Liver (tissue), 9 donors: ENCODE data around the gene C3orf49. TPM values are rescaled to one million over a fixed set of nuclear protein-coding genes. Genes with fewer than 3 reads are reported as not detected.

Experiments used
- DNase-seq: peaks from one replicate; pipeline ENCODE4 v3.0.0-alpha.2; 2017; ENCODE audit warnings: low spot score
- H3K27ac ChIP-seq, 2 donors: one replicate each; pipeline ENCODE4 v1.7.0; 2013; ENCODE audit warnings: inconsistent platforms in 2 of 2, low read length in 2 of 2, control low read depth in 1 of 2, low read depth in 1 of 2, mild to moderate bottlenecking in 1 of 2
- H3K27me3 ChIP-seq, 4 donors: one replicate each; pipeline versions ENCODE4 v1.6.1 to v1.7.0; 2013; ENCODE audit warnings: low read length in 3 of 4, inconsistent platforms in 1 of 4, mild to moderate bottlenecking in 1 of 4, moderate library complexity in 1 of 4; ENCODE audit not compliant: control insufficient read depth in 4 of 4, insufficient read depth in 4 of 4
- H3K36me3 ChIP-seq, 4 donors: one replicate each; pipeline versions ENCODE4 v1.6.1 to v1.7.0; 2013; ENCODE audit warnings: low read length in 3 of 4, mild to moderate bottlenecking in 3 of 4, low read depth in 1 of 4, moderate library complexity in 1 of 4; ENCODE audit not compliant: control insufficient read depth in 4 of 4, insufficient read depth in 3 of 4
- H3K4me1 ChIP-seq, 4 donors: one replicate each; pipeline versions ENCODE4 v1.6.1 to v1.7.0; 2013; ENCODE audit warnings: low read length in 3 of 4, mild to moderate bottlenecking in 3 of 4, moderate library complexity in 1 of 4; ENCODE audit not compliant: control insufficient read depth in 4 of 4, insufficient read depth in 4 of 4
- H3K4me3 ChIP-seq, 3 donors: one replicate each; pipeline versions ENCODE4 v1.6.1 to v1.7.0; 2013; ENCODE audit warnings: low read length in 3 of 3, control low read depth in 1 of 3, low read depth in 1 of 3, mild to moderate bottlenecking in 1 of 3
- H3K9ac ChIP-seq, 2 donors: one replicate each; pipeline ENCODE4 v1.7.0; 2013; ENCODE audit warnings: low read length in 2 of 2, mild to moderate bottlenecking in 2 of 2, moderate library complexity in 2 of 2, control low read depth in 1 of 2, low read depth in 1 of 2
- H3K9me3 ChIP-seq, 4 donors: one replicate each; pipeline versions ENCODE4 v1.6.1 to v1.7.0; 2013; ENCODE audit warnings: low read length in 3 of 4; ENCODE audit not compliant: control insufficient read depth in 4 of 4
- EGR1 ChIP-seq, 2 donors: IDR thresholded peaks; 2 replicates each; pipeline ENCODE4 v1.6.1; 2016 to 2018; ENCODE audit warnings: antibody characterized with exemption in 2 of 2, low read depth in 2 of 2
- FOXA1 ChIP-seq: IDR thresholded peaks from 2 replicates; pipeline ENCODE4 v1.6.1; 2016; ENCODE audit warnings: antibody characterized with exemption
- FOXA2 ChIP-seq: IDR thresholded peaks from 2 replicates; pipeline ENCODE4 v1.6.1; 2016; ENCODE audit warnings: antibody characterized with exemption
- GABPA ChIP-seq, 2 donors: IDR thresholded peaks in 1 of 2; conservative IDR thresholded peaks in 1 of 2; 2 replicates each; pipeline ENCODE4 v1.6.1; 2016; ENCODE audit warnings: antibody characterized with exemption in 2 of 2, mild to moderate bottlenecking in 1 of 2, moderate library complexity in 1 of 2
- HNF4G ChIP-seq: IDR thresholded peaks from 2 replicates; pipeline ENCODE4 v1.6.1; 2016; ENCODE audit warnings: antibody characterized with exemption
- JUND ChIP-seq, 2 donors: IDR thresholded peaks; 2 replicates each; pipeline ENCODE4 v1.6.1; 2016; ENCODE audit warnings: antibody characterized with exemption in 2 of 2
- NR2F2 ChIP-seq: IDR thresholded peaks from 2 replicates; pipeline ENCODE4 v1.6.1; 2016; ENCODE audit warnings: antibody characterized with exemption
- RAD21 ChIP-seq, 2 donors: IDR thresholded peaks; 2 replicates each; pipeline ENCODE4 v1.6.1; 2016; ENCODE audit warnings: antibody characterized with exemption in 2 of 2, mild to moderate bottlenecking in 2 of 2
- RXRA ChIP-seq, 2 donors: IDR thresholded peaks; 2 replicates each; pipeline ENCODE4 v1.6.1; 2017 to 2018; ENCODE audit warnings: antibody characterized with exemption in 2 of 2, mild to moderate bottlenecking in 1 of 2
- SP1 ChIP-seq: IDR thresholded peaks from 2 replicates; pipeline ENCODE4 v1.6.1; 2018; ENCODE audit warnings: antibody characterized with exemption, mild to moderate bottlenecking
- TAF1 ChIP-seq: conservative IDR thresholded peaks from 2 replicates; pipeline ENCODE4 v1.6.1; 2016; ENCODE audit warnings: antibody characterized with exemption, mild to moderate bottlenecking
- YY1 ChIP-seq: IDR thresholded peaks from 2 replicates; pipeline ENCODE4 v1.6.1; 2016; ENCODE audit warnings: antibody characterized with exemption, mild to moderate bottlenecking
- WGBS: extraction: QIAGEN DNeasy Blood & Tissue Kit; methylation state at CpG from one replicate; pipeline ENCODE4 v1.1.7; 2013; 5-methylcytosine and 5-hydroxymethylcytosine counted together
- polyA plus RNA-seq, 2 donors: library from polyadenylated mRNA; stranded (reverse) in 1 of 2; unstranded in 1 of 2; fragments of 200-250 nt in 1 of 2; fragments of >200 nt in 1 of 2; fragmentation: Nextera tagmentation in 1 of 2; extraction: Ambion mirVana in 1 of 2; gene quantifications; one replicate each; pipeline versions ENCODE4 v1.2.1 to v1.2.3, GENCODE V29; 2013 to 2015
- total RNA-seq, 2 donors: library from RNA; depleted of rRNA; stranded (reverse); fragments of >200 nt; gene quantifications; one replicate each; pipeline ENCODE4 v1.2.3, GENCODE V29; 2014
- TF ChIP-seq, protein P1 (sequence below): IDR thresholded peaks from 2 replicates; pipeline ENCODE4 v1.6.1; 2016; ENCODE audit warnings: antibody characterized with exemption
- TF ChIP-seq, protein P2 (sequence below): IDR thresholded peaks from 2 replicates; pipeline ENCODE4 v1.6.1; 2016; ENCODE audit warnings: antibody characterized with exemption
- TF ChIP-seq, protein P3 (sequence below): IDR thresholded peaks from 2 replicates; pipeline ENCODE4 v1.6.1; 2016; ENCODE audit warnings: antibody characterized with exemption, mild to moderate bottlenecking
- TF ChIP-seq, protein P4 (sequence below): IDR thresholded peaks from 2 replicates; pipeline ENCODE4 v1.6.1; 2016; ENCODE audit warnings: antibody characterized with exemption
- donor health status: healthy.
- donor health status: healthy.
- donor health status: healthy.
- donor health status: healthy.
- donor health status: healthy.

Gene C3orf49
- total and polyA plus RNA-seq, 4 donors: 0.13 TPM; not detected in 3

DNA sequence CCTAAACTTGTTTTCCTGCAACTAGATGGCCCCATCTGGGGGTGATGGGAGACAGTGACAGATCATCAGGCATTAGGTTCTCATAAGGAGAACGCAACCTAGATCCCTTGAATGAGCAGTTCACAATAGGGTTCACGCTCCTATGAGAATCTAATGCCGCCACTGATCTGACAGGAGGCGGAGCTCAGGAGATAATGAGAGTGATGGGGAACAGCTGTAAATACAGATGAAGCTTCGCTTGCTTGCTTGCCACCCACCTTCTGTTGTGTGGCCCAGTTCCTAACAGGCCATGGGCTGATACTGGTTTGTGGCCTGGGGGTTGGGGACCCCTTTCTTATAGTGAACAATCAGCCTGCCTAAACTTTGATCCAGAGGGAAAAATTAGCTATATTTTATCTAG is 15.2 kb upstream of the C3orf49 start:
- Histone ChIP-seq H3K36me3 (no peaks in the 10 kb centered on the region), H3K27ac (no peak overlapping the region), H3K4me1 (no peaks in the 10 kb centered on the region), H3K4me3 (no peak overlapping the region), H3K9ac (no peak overlapping the region), H3K9me3 (no peaks in the 10 kb centered on the region), H3K27me3 (no peaks in the 10 kb centered on the region)
- DNase-seq: no peak
- 91% methylated on average over 5 of the region's 5 CpGs for WGBS
- TF ChIP-seq TAF1: no peak
- TF ChIP-seq NR2F2: no peak
- TF ChIP-seq, protein P1, sequence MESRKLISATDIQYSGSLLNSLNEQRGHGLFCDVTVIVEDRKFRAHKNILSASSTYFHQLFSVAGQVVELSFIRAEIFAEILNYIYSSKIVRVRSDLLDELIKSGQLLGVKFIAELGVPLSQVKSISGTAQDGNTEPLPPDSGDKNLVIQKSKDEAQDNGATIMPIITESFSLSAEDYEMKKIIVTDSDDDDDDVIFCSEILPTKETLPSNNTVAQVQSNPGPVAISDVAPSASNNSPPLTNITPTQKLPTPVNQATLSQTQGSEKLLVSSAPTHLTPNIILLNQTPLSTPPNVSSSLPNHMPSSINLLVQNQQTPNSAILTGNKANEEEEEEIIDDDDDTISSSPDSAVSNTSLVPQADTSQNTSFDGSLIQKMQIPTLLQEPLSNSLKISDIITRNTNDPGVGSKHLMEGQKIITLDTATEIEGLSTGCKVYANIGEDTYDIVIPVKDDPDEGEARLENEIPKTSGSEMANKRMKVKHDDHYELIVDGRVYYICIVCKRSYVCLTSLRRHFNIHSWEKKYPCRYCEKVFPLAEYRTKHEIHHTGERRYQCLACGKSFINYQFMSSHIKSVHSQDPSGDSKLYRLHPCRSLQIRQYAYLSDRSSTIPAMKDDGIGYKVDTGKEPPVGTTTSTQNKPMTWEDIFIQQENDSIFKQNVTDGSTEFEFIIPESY: no peak

DNA sequence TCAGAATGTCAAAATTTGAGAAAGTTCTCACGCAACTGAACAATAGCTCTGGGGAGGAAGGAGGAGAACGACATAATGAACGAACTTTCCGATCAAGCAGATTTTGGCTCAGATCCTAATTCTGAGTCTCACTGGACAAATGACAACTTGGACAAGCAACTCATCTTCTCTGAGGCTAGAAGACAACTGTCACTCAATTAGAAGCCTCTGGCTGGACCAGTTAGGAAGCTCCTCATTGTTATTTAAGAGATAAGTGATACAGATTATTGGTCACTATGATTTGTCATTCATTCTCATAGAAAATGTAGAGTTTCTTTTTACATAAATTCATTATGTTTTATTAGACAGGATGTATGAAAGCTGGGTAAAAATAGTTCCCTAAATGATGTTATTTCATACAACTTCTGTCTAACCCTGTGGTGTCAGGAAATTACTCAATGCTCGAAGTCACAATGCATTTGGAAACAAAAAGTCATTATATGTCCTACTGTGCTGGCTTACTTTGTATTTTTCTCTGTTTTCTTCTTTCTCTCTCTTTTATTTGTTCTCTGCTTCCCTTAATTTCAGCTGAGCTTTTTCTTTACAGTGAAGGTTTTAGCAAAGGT is 11.0 kb upstream of the C3orf49 start:
- Histone ChIP-seq H3K27me3 (no peaks in the 10 kb centered on the region), H3K36me3 (no peaks in the 10 kb centered on the region), H3K9ac (no peak overlapping the region), H3K27ac (no peak overlapping the region), H3K4me1 (no peaks in the 10 kb centered on the region), H3K9me3 (no peaks in the 10 kb centered on the region), H3K4me3 (no peak overlapping the region)
- no peak for TF ChIP-seq SP1
- TF ChIP-seq, protein P2, sequence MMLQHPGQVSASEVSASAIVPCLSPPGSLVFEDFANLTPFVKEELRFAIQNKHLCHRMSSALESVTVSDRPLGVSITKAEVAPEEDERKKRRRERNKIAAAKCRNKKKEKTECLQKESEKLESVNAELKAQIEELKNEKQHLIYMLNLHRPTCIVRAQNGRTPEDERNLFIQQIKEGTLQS: no peak
- no peak for TF ChIP-seq FOXA1
- TF ChIP-seq HNF4G: no peak
- no peak for TF ChIP-seq JUND (IDR thresholded peaks at IDR 0.05)
- no peak for TF ChIP-seq RXRA (IDR thresholded peaks at IDR 0.05)
- TF ChIP-seq FOXA2: no peak
- TF ChIP-seq, protein P1: no peak
- 81% methylated on average over 5 of the region's 5 CpGs for WGBS
- no peak for DNase-seq

DNA sequence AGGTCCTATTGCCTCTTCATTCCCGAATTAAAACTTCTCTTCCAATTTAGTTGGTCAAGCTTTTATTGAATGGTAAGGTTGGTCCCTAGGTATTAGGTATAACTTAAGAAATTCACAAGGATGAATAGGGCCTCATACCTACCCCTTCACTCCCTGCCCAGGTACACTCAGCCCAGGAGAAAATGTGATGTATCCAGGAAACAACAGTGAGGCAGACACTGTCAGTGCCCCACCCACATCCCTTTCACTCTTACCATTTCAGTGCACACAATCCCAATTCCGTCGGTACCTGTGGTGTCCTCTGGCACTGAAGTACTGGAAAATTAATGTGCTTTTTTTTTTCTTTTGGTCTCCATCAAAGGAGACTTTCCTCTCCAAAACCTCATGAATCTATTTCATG is 10.5 kb upstream of the C3orf49 start:
- H3K4me3 ChIP-seq: no peak overlapping the region
- H3K9ac ChIP-seq: no peak overlapping the region
- H3K4me1 ChIP-seq: no peaks in the 10 kb centered on the region
- H3K36me3 ChIP-seq: no peaks in the 10 kb centered on the region
- H3K27ac ChIP-seq: no peak overlapping the region
- DNase-seq: no peak
- WGBS: 90% methylated on average over 3 of the region's 3 CpGs
- TF ChIP-seq JUND (IDR thresholded peaks at IDR 0.05) (no peak), SP1 (no peak), YY1 (no peak), NR2F2 (no peak), RXRA (IDR thresholded peaks at IDR 0.05) (no peak), FOXA1 (no peak), HNF4G (no peak), RAD21 (IDR thresholded peaks at IDR 0.05) (no peak), EGR1 (IDR thresholded peaks at IDR 0.05; ENCODE audit: low read depth in 2 of 2) (no peak), GABPA (IDR thresholded peaks at IDR 0.05 in 1 of 2, conservative IDR thresholded peaks at IDR 0.05 in 1 of 2) (no peak), FOXA2 (no peak)
- TF ChIP-seq, protein P2: no peak
- TF ChIP-seq, protein P3, sequence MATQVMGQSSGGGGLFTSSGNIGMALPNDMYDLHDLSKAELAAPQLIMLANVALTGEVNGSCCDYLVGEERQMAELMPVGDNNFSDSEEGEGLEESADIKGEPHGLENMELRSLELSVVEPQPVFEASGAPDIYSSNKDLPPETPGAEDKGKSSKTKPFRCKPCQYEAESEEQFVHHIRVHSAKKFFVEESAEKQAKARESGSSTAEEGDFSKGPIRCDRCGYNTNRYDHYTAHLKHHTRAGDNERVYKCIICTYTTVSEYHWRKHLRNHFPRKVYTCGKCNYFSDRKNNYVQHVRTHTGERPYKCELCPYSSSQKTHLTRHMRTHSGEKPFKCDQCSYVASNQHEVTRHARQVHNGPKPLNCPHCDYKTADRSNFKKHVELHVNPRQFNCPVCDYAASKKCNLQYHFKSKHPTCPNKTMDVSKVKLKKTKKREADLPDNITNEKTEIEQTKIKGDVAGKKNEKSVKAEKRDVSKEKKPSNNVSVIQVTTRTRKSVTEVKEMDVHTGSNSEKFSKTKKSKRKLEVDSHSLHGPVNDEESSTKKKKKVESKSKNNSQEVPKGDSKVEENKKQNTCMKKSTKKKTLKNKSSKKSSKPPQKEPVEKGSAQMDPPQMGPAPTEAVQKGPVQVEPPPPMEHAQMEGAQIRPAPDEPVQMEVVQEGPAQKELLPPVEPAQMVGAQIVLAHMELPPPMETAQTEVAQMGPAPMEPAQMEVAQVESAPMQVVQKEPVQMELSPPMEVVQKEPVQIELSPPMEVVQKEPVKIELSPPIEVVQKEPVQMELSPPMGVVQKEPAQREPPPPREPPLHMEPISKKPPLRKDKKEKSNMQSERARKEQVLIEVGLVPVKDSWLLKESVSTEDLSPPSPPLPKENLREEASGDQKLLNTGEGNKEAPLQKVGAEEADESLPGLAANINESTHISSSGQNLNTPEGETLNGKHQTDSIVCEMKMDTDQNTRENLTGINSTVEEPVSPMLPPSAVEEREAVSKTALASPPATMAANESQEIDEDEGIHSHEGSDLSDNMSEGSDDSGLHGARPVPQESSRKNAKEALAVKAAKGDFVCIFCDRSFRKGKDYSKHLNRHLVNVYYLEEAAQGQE: no peak
- TF ChIP-seq, protein P4, sequence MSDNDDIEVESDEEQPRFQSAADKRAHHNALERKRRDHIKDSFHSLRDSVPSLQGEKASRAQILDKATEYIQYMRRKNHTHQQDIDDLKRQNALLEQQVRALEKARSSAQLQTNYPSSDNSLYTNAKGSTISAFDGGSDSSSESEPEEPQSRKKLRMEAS: no peak
- TF ChIP-seq, protein P1: no peak
- no peaks in the 10 kb centered on the region for H3K9me3 ChIP-seq
- H3K27me3 ChIP-seq: no peaks in the 10 kb centered on the region
